WTC11 (cell line): ENCODE results near the gene ABLIM2. TPM values are rescaled to one million over a fixed set of nuclear protein-coding genes. Genes with fewer than 3 reads are reported as not detected.

Source experiments
- ATAC-seq: fragments of 200-7000 bp; cut with Tn5 transposase; 2 replicates; pipeline ENCODE4 v1.10.0; 2021; ENCODE audit warnings: mild to moderate bottlenecking, moderate library complexity
- CTCF ChIA-PET: fragments of 300-600 bp; sonication (Branson Sonifier 250); formaldehyde crosslinking; loops from one replicate; lab custom pipeline; 2021; ENCODE audit warnings: antibody characterized with exemption; lab: Charles Lee
- POLR2A ChIA-PET: fragments of 350-600 bp; sonication (Branson Sonifier 250); formaldehyde crosslinking; loops from one replicate; lab custom pipeline; 2021; ENCODE audit warnings: antibody characterized with exemption; lab: Charles Lee
- DNase-seq: peaks from one replicate; pipeline ENCODE4 v3.0.0; 2021; ENCODE audit warnings: low spot score
- H3K27ac Mint-ChIP-seq: 2 replicates; pipeline ENCODE4 v1.8.0; 2021; ENCODE audit warnings: mixed read lengths
- H3K27me3 Mint-ChIP-seq: 2 replicates; pipeline ENCODE4 v1.8.0; 2021; ENCODE audit warnings: low read depth, mild to moderate bottlenecking, moderate library complexity, mixed read lengths
- H3K36me3 Mint-ChIP-seq: 2 replicates; pipeline ENCODE4 v1.8.0; 2021; ENCODE audit warnings: mixed read lengths
- H3K4me1 Mint-ChIP-seq: 2 replicates; pipeline ENCODE4 v1.8.0; 2022; ENCODE audit warnings: mixed read lengths
- H3K4me3 Mint-ChIP-seq: 2 replicates; pipeline ENCODE4 v1.8.0; 2021; ENCODE audit warnings: mild to moderate bottlenecking, moderate library complexity, mixed read lengths
- H3K9me3 Mint-ChIP-seq: 2 replicates; pipeline ENCODE4 v1.8.0; 2021; ENCODE audit warnings: mixed read lengths
- AFF4 ChIP-seq: sonication (generic); formaldehyde crosslinking; IDR thresholded peaks from 2 replicates; pipeline ENCODE4 v1.8.1; 2023; ENCODE audit warnings: mild to moderate bottlenecking, missing genetic modification reagents, borderline replicate concordance
- CTCF ChIP-seq: fragments of 200-600 bp; IDR thresholded peaks from 2 replicates; pipeline ENCODE4 v1.8.0; 2022; ENCODE audit warnings: antibody characterized with exemption
- E2F4 ChIP-seq: sonication (generic); formaldehyde crosslinking; IDR thresholded peaks from 2 replicates; pipeline ENCODE4 v1.8.1; 2022; ENCODE audit warnings: low read depth, mild to moderate bottlenecking, moderate library complexity, missing genetic modification reagents, borderline replicate concordance
- ERG ChIP-seq: fragments of 250-450 bp; sonication (Bioruptor Pico); IDR thresholded peaks from 2 replicates; pipeline ENCODE4 v1.8.0; 2021; ENCODE audit warnings: mild to moderate bottlenecking
- MLX ChIP-seq: sonication (generic); formaldehyde crosslinking; IDR thresholded peaks from 2 replicates; pipeline ENCODE4 v1.8.1; 2023; ENCODE audit warnings: mild to moderate bottlenecking, missing genetic modification reagents, moderate library complexity
- PRDM15 ChIP-seq: sonication (generic); formaldehyde crosslinking; IDR thresholded peaks from 2 replicates; pipeline ENCODE4 v1.8.0; 2022; ENCODE audit warnings: missing genetic modification reagents
- STAT6 ChIP-seq: sonication (generic); formaldehyde crosslinking; conservative IDR thresholded peaks from 2 replicates; pipeline ENCODE4 v1.8.1; 2023; ENCODE audit warnings: mild to moderate bottlenecking, low read depth, missing genetic modification reagents, moderate library complexity
- ZNF396 ChIP-seq: fragments of 250-450 bp; sonication (Bioruptor Pico); IDR thresholded peaks from 2 replicates; pipeline ENCODE4 v1.8.0; 2021; ENCODE audit warnings: mild to moderate bottlenecking, moderate library complexity, borderline replicate concordance
- total RNA-seq: library from RNA; stranded (reverse); gene quantifications from 3 replicates; pipeline ENCODE4 v1.2.3, GENCODE V29; 2021

ABLIM2 gene
- total RNA-seq, 1 experiment from 2014 or later, result 2.6 TPM

- TF ChIP-seq PRDM15 (CRISPR knock-in tag), result no peak
Measured at GRCh38 chr4:8146157-8146556, 12.5 kb downstream of the ABLIM2 start (continued).

GRCh38 chr4:8144359-8144758, 14.3 kb downstream of the ABLIM2 start:
- no peak for TF ChIP-seq STAT6
- TF ChIP-seq ERG, result no peak
- no peak for TF ChIP-seq CTCF
- no peak for TF ChIP-seq ZNF396 (CRISPR knock-in tag)
- TF ChIP-seq E2F4 (CRISPR knock-in tag), result no peak
- TF ChIP-seq MLX, result no peak
- no peak for TF ChIP-seq AFF4 (CRISPR knock-in tag)

More at GRCh38 chr4:8144359-8144758, 14.3 kb downstream of the ABLIM2 start:
- Mint-ChIP-seq H3K27ac (no peak overlapping the region), H3K27me3 (peaks cover 5% of the 10 kb centered on the region), H3K9me3 (peaks cover 7% of the 10 kb centered on the region), H3K4me3 (no peak overlapping the region), H3K4me1 (peaks cover 15% of the 10 kb centered on the region), H3K36me3 (peaks cover 3% of the 10 kb centered on the region; the same call in 1 of the 2 replicates)
- DNase-seq (no peak), ATAC-seq (peak; percentile 27; the same call in 1 of the 2 replicates)
- ChIA-PET CTCF (interaction anchor here (1.0 to 2.2 kb wide), 6 partner anchors 12 to 340 kb away, joined by 3 to 9 read pairs (median 3); partner anchors contain the start of gene ABLIM2), POLR2A (no interaction called here)
